Activated CD8-positive, alpha-beta T cell treated with anti-CD3 and anti-CD28 coated beads for 36 hours (primary cell): ENCODE data around the gene ZSWIM4. TPM values are rescaled to one million over a fixed set of nuclear protein-coding genes. Genes with fewer than 3 reads are reported as not detected.
"Not testable (repeated sequence)": the region's sequence is repeated elsewhere in the genome, so short reads cannot be mapped to it uniquely, and the experiment has no call there.

Experiments used
- ATAC-seq: fragments of 200-7000 bp; cut with Tn5 transposase; one replicate; pipeline ENCODE4 v1.10.0; 2021; ENCODE audit warnings: mild to moderate bottlenecking, moderate library complexity
- CTCF ChIA-PET: fragments of 350-600 bp; sonication (Branson Sonifier 250); formaldehyde crosslinking; loops from one replicate; lab custom pipeline; 2021; ENCODE audit warnings: antibody characterized with exemption; lab: Charles Lee
- POLR2A ChIA-PET: fragments of 350-600 bp; sonication (Branson Sonifier 250); formaldehyde crosslinking; loops from one replicate; lab custom pipeline; 2021; ENCODE audit warnings: antibody characterized with exemption; lab: Charles Lee
- DNase-seq: peaks from one replicate; pipeline ENCODE4 v3.0.0-alpha.2; 2020
- H3K27ac Mint-ChIP-seq: one replicate; pipeline ENCODE4 v1.8.0; 2021; ENCODE audit warnings: mild to moderate bottlenecking, mixed read lengths
- H3K27me3 Mint-ChIP-seq: one replicate; pipeline ENCODE4 v1.8.0; 2021; ENCODE audit warnings: mixed read lengths
- H3K36me3 Mint-ChIP-seq: one replicate; pipeline ENCODE4 v1.8.0; 2021; ENCODE audit warnings: low read depth, mixed read lengths
- H3K4me1 Mint-ChIP-seq: one replicate; pipeline ENCODE4 v1.8.0; 2021; ENCODE audit warnings: low read depth, mixed read lengths
- H3K4me3 Mint-ChIP-seq: one replicate; pipeline ENCODE4 v1.8.0; 2021; ENCODE audit warnings: mild to moderate bottlenecking, moderate library complexity, mixed read lengths
- H3K9me3 Mint-ChIP-seq: one replicate; pipeline ENCODE4 v1.8.0; 2021; ENCODE audit warnings: mixed read lengths
- intact Hi-C: fragments of 100-400 bp; cut with micrococcal nuclease; formaldehyde crosslinking; loops from one replicate; pipeline ENCODE4 v1.10.0; 2022
- total RNA-seq, 2 experiments: library from RNA; stranded (reverse); gene quantifications; one replicate each; pipeline ENCODE4 v1.2.3, GENCODE V29; 2021
- TF ChIP-seq, protein P1 (sequence below): fragments of 200-600 bp; IDR thresholded peaks from one replicate; pipeline ENCODE4 v1.8.0; 2022; ENCODE audit warnings: antibody characterized with exemption, mild to moderate bottlenecking

Gene ZSWIM4
- total RNA-seq, 2 experiments from 2014 or later = 6.6 to 6.8 TPM

GRCh38 chr19:13848340-13848677, 53.1 kb downstream of the ZSWIM4 start:
- CTCF ChIA-PET = interaction anchor here (1.8 to 5.5 kb wide), 2 partner anchors 14 to 74 kb away, joined by 5 to 45 read pairs; partner anchors contain the start of gene C19orf53
- POLR2A ChIA-PET = interaction anchor here (1.3 to 6.9 kb wide), 3 partner anchors 10 to 60 kb away, joined by 3 to 78 read pairs (median 58); no protein-coding TSS in a partner anchor
- no peak for ATAC-seq
- H3K4me1 Mint-ChIP-seq = peaks cover 53% of the 10 kb centered on the region
- H3K9me3 Mint-ChIP-seq = no peaks in the 10 kb centered on the region
- DNase-seq = no peak
- H3K36me3 Mint-ChIP-seq = no peaks in the 10 kb centered on the region
- H3K27me3 Mint-ChIP-seq = no peaks in the 10 kb centered on the region
- TF ChIP-seq, protein P1, sequence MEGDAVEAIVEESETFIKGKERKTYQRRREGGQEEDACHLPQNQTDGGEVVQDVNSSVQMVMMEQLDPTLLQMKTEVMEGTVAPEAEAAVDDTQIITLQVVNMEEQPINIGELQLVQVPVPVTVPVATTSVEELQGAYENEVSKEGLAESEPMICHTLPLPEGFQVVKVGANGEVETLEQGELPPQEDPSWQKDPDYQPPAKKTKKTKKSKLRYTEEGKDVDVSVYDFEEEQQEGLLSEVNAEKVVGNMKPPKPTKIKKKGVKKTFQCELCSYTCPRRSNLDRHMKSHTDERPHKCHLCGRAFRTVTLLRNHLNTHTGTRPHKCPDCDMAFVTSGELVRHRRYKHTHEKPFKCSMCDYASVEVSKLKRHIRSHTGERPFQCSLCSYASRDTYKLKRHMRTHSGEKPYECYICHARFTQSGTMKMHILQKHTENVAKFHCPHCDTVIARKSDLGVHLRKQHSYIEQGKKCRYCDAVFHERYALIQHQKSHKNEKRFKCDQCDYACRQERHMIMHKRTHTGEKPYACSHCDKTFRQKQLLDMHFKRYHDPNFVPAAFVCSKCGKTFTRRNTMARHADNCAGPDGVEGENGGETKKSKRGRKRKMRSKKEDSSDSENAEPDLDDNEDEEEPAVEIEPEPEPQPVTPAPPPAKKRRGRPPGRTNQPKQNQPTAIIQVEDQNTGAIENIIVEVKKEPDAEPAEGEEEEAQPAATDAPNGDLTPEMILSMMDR = no peak
- H3K4me3 Mint-ChIP-seq = peak overlapping the region; percentile 15
- intact Hi-C loops = no loop called here
- H3K27ac Mint-ChIP-seq = no peak overlapping the region

DNA sequence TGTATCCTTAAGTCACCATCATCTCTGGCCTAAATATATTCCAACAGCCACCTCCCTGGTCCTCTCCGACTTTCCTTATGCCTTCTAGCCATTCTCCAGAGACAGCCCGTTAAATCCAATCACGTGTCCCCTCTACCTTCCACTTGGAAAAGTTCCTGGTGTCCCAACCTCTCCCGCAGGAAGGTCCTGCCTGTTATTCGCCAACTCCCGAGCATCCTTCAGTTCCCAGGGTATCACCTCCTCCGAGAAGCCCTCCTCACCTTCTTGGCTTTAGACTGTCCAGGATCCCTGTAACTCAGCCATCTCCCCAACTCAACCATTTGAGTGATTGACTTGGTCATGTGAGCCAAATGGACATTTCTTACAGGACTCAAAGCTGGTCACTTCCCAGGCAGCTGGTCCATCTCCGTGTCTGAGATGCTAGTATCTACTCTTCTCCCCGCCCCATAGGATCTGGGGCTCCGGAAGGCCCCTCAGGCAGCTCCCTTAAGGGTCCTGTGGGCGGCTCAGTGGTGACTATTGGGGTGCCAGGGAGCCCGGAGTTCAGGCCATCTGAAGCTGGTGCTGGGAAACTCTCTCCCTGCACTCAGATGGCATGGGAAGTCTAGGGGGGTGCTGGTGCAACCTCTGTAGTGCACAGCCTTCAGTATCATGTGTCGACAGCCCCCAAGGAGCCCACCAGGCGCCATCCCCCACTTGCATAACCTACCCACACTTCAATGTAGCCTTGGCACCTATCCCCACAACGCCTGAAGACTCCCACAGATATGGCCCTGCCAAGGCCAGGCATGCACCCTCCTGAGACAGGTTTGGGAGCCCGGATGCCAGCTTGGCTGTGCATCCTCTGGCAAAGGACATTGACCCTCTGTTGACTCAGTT, 53.8 kb downstream of the ZSWIM4 start:
- Mint-ChIP-seq H3K9me3 (no peaks in the 10 kb centered on the region), H3K4me3 (no peak overlapping the region), H3K27me3 (no peaks in the 10 kb centered on the region), H3K36me3 (no peaks in the 10 kb centered on the region), H3K4me1 (peaks cover 48% of the 10 kb centered on the region), H3K27ac (peak overlapping the region; percentile 31)
- no peak for DNase-seq
- ChIA-PET POLR2A (interaction anchor here (1.3 to 6.9 kb wide), 3 partner anchors 11 to 61 kb away, joined by 3 to 78 read pairs (median 58); no protein-coding TSS in a partner anchor), CTCF (interaction anchor here (5.5 kb wide), 1 partner anchor 13 kb away, joined by 45 read pairs; no protein-coding TSS in a partner anchor)
- intact Hi-C loops = no loop called here
- ATAC-seq = no peak
- TF ChIP-seq, protein P1 = no peak

GRCh38 chr19:13849991-13850909, 55.0 kb downstream of the ZSWIM4 start:
- Mint-ChIP-seq H3K27me3 (no peaks in the 10 kb centered on the region), H3K27ac (peak overlapping the region; percentile 87), H3K9me3 (no peaks in the 10 kb centered on the region), H3K4me1 (peaks cover 37% of the 10 kb centered on the region), H3K4me3 (peak overlapping the region; percentile 69), H3K36me3 (no peaks in the 10 kb centered on the region)
- intact Hi-C loops = no loop called here
- ATAC-seq (no peak), DNase-seq (peak; percentile 80)
- ChIA-PET CTCF (interaction anchor here (1.4 to 5.5 kb wide), 2 partner anchors 12 to 66 kb away, joined by 3 to 45 read pairs; no protein-coding TSS in a partner anchor), POLR2A (interaction anchor here (0.9 to 6.9 kb wide), 4 partner anchors 9 to 16 kb away, joined by 3 to 78 read pairs (median 30); no protein-coding TSS in a partner anchor)
- TF ChIP-seq, protein P1 = no peak

DNA sequence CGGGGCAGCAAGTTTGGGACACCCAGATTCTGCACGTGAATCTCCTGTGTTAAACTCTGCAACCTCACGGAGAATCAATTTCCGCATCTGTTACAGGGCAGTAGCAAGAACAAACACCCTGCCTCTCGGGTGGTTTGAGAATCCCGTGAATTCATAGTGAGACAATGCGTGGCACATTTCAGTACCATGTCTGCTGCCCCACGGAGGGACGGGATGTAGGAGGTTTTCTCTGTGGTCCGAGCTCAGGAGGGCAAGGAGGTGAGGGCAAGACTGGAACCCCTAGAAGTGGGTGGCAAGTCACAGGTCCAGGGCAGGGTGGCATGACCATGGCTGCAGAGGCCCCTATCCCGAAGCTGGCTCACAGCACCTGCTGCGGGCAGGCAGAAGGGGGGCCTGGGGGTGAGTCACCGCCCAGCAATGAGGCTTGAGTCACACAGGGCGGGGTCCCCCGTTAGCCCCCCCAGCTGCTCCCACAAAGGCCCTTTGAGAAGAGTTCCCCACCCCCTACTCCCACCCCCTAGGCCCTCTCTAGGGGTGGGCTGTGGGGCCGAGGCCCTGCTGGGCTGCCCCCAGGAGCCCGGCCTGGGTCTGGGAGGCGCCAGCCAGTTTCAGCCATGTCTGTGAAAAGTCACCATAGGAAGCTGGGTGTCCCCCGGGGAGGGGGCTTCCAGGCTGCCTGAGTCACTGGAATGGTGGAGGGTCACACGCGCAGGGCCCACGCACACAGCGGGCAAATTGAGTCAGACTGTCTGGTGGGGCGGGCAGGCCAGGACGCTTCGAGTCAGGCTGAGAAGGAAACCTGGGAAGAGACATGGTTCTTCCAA, 55.9 kb downstream of the ZSWIM4 start:
- DNase-seq = peak; percentile 79
- H3K9me3 Mint-ChIP-seq = no peaks in the 10 kb centered on the region
- no peaks in the 10 kb centered on the region for H3K27me3 Mint-ChIP-seq
- ATAC-seq = peak; percentile 3
- no peaks in the 10 kb centered on the region for H3K36me3 Mint-ChIP-seq
- peak overlapping the region; percentile 69 for H3K4me3 Mint-ChIP-seq
- intact Hi-C loops = no loop called here
- POLR2A ChIA-PET = interaction anchor here (0.6 to 6.9 kb wide), 6 partner anchors 9 to 76 kb away, joined by 3 to 78 read pairs (median 5); partner anchors contain the start of gene C19orf53
- H3K27ac Mint-ChIP-seq = peak overlapping the region; percentile 87
- CTCF ChIA-PET = interaction anchor here (0.7 to 5.5 kb wide), 6 partner anchors 11 to 198 kb away, joined by 3 to 45 read pairs (median 4); no protein-coding TSS in a partner anchor
- TF ChIP-seq, protein P1 = no peak
- peaks cover 30% of the 10 kb centered on the region for H3K4me1 Mint-ChIP-seq

DNA sequence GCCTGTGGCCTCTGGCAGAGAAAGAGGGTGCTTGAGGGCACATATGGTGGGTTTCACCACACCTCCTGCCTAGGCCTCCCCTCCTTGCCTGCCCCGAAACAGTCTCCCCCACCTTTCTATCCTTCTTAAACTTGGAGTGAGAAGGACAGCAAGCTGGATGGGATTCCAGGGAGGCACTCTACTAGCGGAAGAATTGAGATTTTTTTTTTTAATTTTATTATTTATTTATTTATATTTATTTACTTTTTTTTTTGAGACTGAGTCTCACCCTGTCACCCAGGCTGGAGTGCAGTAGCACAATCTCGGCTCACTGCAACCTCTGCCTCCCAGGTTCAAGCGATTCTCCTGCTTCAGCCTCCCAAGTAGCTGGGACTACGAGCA, 56.5 kb downstream of the ZSWIM4 start:
- H3K36me3 Mint-ChIP-seq, ATAC-seq, intact Hi-C loops, H3K4me3 Mint-ChIP-seq, H3K9me3 Mint-ChIP-seq, DNase-seq, H3K27me3 Mint-ChIP-seq: not testable (repeated sequence)
- CTCF ChIA-PET = interaction anchor here (0.7 to 3.3 kb wide), 6 partner anchors 11 to 629 kb away, joined by 3 to 21 read pairs (median 4); no protein-coding TSS in a partner anchor
- H3K27ac Mint-ChIP-seq = peak overlapping the region; percentile 13
- peaks cover 25% of the 10 kb centered on the region for H3K4me1 Mint-ChIP-seq
- POLR2A ChIA-PET = interaction anchor here (0.6 to 6.9 kb wide), 6 partner anchors 9 to 77 kb away, joined by 3 to 78 read pairs (median 5); partner anchors contain the start of gene C19orf53

- CTCF ChIA-PET = interaction anchor here (0.9 to 3.3 kb wide), 5 partner anchors 10 to 628 kb away, joined by 3 to 21 read pairs (median 4); no protein-coding TSS in a partner anchor
These were observed 57.0 kb downstream of the ZSWIM4 start for GRCh38 chr19:13852171-13852707.

More at GRCh38 chr19:13852171-13852707, 57.0 kb downstream of the ZSWIM4 start:
- H3K36me3 Mint-ChIP-seq, H3K4me3 Mint-ChIP-seq, H3K27ac Mint-ChIP-seq, DNase-seq, H3K27me3 Mint-ChIP-seq, ATAC-seq, H3K9me3 Mint-ChIP-seq, intact Hi-C loops: not testable (repeated sequence)
- peaks cover 25% of the 10 kb centered on the region for H3K4me1 Mint-ChIP-seq
- POLR2A ChIA-PET = interaction anchor here (1.2 to 6.9 kb wide), 6 partner anchors 9 to 77 kb away, joined by 3 to 78 read pairs (median 6); partner anchors contain the start of gene C19orf53
